H1 (cell line): ENCODE data around the gene MAGI2. TPM values are rescaled to one million over a fixed set of nuclear protein-coding genes. Genes with fewer than 3 reads are reported as not detected.

Experiments
- CTCF ChIA-PET: fragments of 300-600 bp; sonication (Branson Sonifier 250); formaldehyde crosslinking; loops from one replicate; lab custom pipeline; 2021; ENCODE audit not compliant: partially characterized antibody; lab: Charles Lee
- POLR2A ChIA-PET: fragments of 300-600 bp; sonication (Branson Sonifier 250); formaldehyde crosslinking; loops from one replicate; lab custom pipeline; 2021; ENCODE audit warnings: inconsistent platforms; ENCODE audit not compliant: partially characterized antibody; lab: Charles Lee
- DNase-seq, 2 experiments: peaks; one replicate each; pipeline versions ENCODE4 v3.0.0 to v3.0.0-alpha.2; 2010 to 2022; ENCODE audit warnings: low spot score in 2 of 2, low read depth in 1 of 2, mixed read lengths in 1 of 2
- FAIRE-seq: peaks from 2 replicates; lab custom pipeline; 2011; peaks lifted over from hg19 to GRCh38; lab: Jason Lieb, UNC
- H2AFZ ChIP-seq: 2 replicates; pipeline ENCODE4 v1.8.1; 2012; ENCODE audit warnings: low read length, inconsistent platforms
- H2AK5ac ChIP-seq: 2 replicates; pipeline ENCODE4 v1.6.1; 2013; ENCODE audit warnings: low read depth, low read length
- H2BK120ac ChIP-seq: replicated peaks from 2 replicates; pipeline ENCODE3; 2013; ENCODE audit warnings: low read depth, low read length, inconsistent platforms
- H2BK12ac ChIP-seq: 2 replicates; pipeline ENCODE4 v1.6.1; 2013; ENCODE audit warnings: low read depth, low read length
- H2BK15ac ChIP-seq: 2 replicates; pipeline ENCODE4 v1.6.1; 2013; ENCODE audit warnings: low read length
- H2BK20ac ChIP-seq: 2 replicates; pipeline ENCODE4 v1.6.1; 2013; ENCODE audit warnings: low read length
- H2BK5ac ChIP-seq: 2 replicates; pipeline ENCODE4 v1.6.1; 2013; ENCODE audit warnings: low read depth, low read length
- H3K14ac ChIP-seq: 2 replicates; pipeline ENCODE4 v1.6.1; 2013; ENCODE audit warnings: inconsistent platforms; ENCODE audit not compliant: insufficient read length
- H3K18ac ChIP-seq: 2 replicates; pipeline ENCODE4 v1.6.1; 2013; ENCODE audit warnings: low read length; ENCODE audit errors: extremely low read depth
- H3K23ac ChIP-seq: 2 replicates; pipeline ENCODE4 v1.6.1; 2013; ENCODE audit warnings: inconsistent platforms; ENCODE audit not compliant: insufficient read length
- H3K23me2 ChIP-seq: 2 replicates; pipeline ENCODE4 v1.6.1; 2013; ENCODE audit warnings: low read depth, low read length
- H3K27ac ChIP-seq: 2 replicates; pipeline ENCODE4 v1.6.1; 2011; ENCODE audit warnings: low read depth, low read length, inconsistent platforms
- H3K27me3 ChIP-seq, 4 experiments: replicated peaks in 1 of 4; 1 replicate in 1 of 4; 2 replicates in 3 of 4; pipeline versions ENCODE4 v1.6.1 to v1.8.1; 2011 to 2013; ENCODE audit warnings: low read length in 3 of 4, mild to moderate bottlenecking in 3 of 4, inconsistent platforms in 2 of 4, mixed read lengths in 2 of 4, moderate library complexity in 1 of 4; ENCODE audit not compliant: control insufficient read depth in 3 of 4, insufficient read depth in 3 of 4; ENCODE audit errors: extremely low read depth in 1 of 4
- H3K36me3 ChIP-seq, 4 experiments: 2 replicates each; pipeline versions ENCODE4 v1.6.1 to v1.8.1; 2011 to 2013; ENCODE audit warnings: mild to moderate bottlenecking in 4 of 4, low read length in 3 of 4, moderate library complexity in 2 of 4, control low read depth in 1 of 4, inconsistent platforms in 1 of 4; ENCODE audit not compliant: insufficient read depth in 4 of 4, control insufficient read depth in 2 of 4
- H3K4ac ChIP-seq: replicated peaks from 2 replicates; pipeline ENCODE3; 2013; ENCODE audit warnings: low read length, low read depth, mixed read lengths, inconsistent platforms; ENCODE audit not compliant: insufficient read length
- H3K4me1 ChIP-seq, 4 experiments: replicated peaks in 1 of 4; 1 replicate in 1 of 4; 2 replicates in 3 of 4; pipeline versions ENCODE4 v1.6.1 to v1.8.1; 2011 to 2013; ENCODE audit warnings: low read length in 3 of 4, inconsistent platforms in 2 of 4, mixed read lengths in 1 of 4; ENCODE audit not compliant: insufficient read depth in 4 of 4, control insufficient read depth in 3 of 4
- H3K4me2 ChIP-seq, 2 experiments: 2 replicates each; pipeline versions ENCODE4 v1.6.1 to v1.8.1; 2011 to 2013; ENCODE audit warnings: low read depth in 2 of 2, low read length in 2 of 2, control low read depth in 1 of 2, inconsistent platforms in 1 of 2, mild to moderate bottlenecking in 1 of 2; ENCODE audit not compliant: insufficient read depth in 1 of 2
- H3K4me3 ChIP-seq, 4 experiments: fragments of 200-600, 300-600 bp in 1 of 4; sonication (generic), shearing (Covaris generic), sonication (Bioruptor Twin) in 1 of 4; 2 replicates each; pipeline versions ENCODE4 v1.5.1 to v1.8.1; 2011 to 2016; ENCODE audit warnings: low read length in 4 of 4, low read depth in 3 of 4, control low read depth in 2 of 4, inconsistent platforms in 2 of 4, mild to moderate bottlenecking in 2 of 4, mixed read lengths in 1 of 4, moderate library complexity in 1 of 4; ENCODE audit not compliant: insufficient read depth in 2 of 4; ENCODE audit errors: extremely low read depth in 1 of 4
- H3K56ac ChIP-seq: replicated peaks from 2 replicates; pipeline ENCODE3; 2013; ENCODE audit warnings: low read depth, mild to moderate bottlenecking, mixed read lengths, low read length, inconsistent platforms; ENCODE audit not compliant: insufficient read length
- H3K79me1 ChIP-seq: 2 replicates; pipeline ENCODE4 v1.6.1; 2013; ENCODE audit warnings: low read depth, low read length, control low read depth
- H3K79me2 ChIP-seq, 2 experiments: 2 replicates each; pipeline versions ENCODE4 v1.6.1 to v1.8.1; 2012 to 2013; ENCODE audit warnings: low read length in 2 of 2, mild to moderate bottlenecking in 2 of 2, inconsistent platforms in 1 of 2; ENCODE audit not compliant: insufficient read depth in 2 of 2, control insufficient read depth in 1 of 2
- H3K9ac ChIP-seq, 4 experiments: replicated peaks in 1 of 4; 1 replicate in 1 of 4; 2 replicates in 3 of 4; pipeline versions ENCODE4 v1.6.1 to v1.8.1; 2011 to 2013; ENCODE audit warnings: low read depth in 3 of 4, low read length in 3 of 4, control low read depth in 2 of 4, mild to moderate bottlenecking in 2 of 4, moderate library complexity in 2 of 4, inconsistent platforms in 1 of 4; ENCODE audit errors: extremely low read depth in 1 of 4
- H3K9me3 ChIP-seq, 2 experiments: 2 replicates each; pipeline versions ENCODE4 v1.6.1 to v1.8.1; 2012 to 2013; ENCODE audit warnings: mild to moderate bottlenecking in 2 of 2, moderate library complexity in 2 of 2, control low read depth in 1 of 2, inconsistent platforms in 1 of 2, low read depth in 1 of 2, low read length in 1 of 2, mixed read lengths in 1 of 2; ENCODE audit not compliant: insufficient read depth in 2 of 2
- H4K20me1 ChIP-seq, 2 experiments: replicated peaks in 1 of 2; 2 replicates each; pipeline versions ENCODE3 to v1.8.1; 2011 to 2013; ENCODE audit warnings: inconsistent platforms in 2 of 2, low read length in 2 of 2, mild to moderate bottlenecking in 1 of 2; ENCODE audit not compliant: insufficient read depth in 2 of 2, control insufficient read depth in 1 of 2
- H4K5ac ChIP-seq: 2 replicates; pipeline ENCODE4 v1.6.1; 2013; ENCODE audit warnings: low read length, low read depth, mixed read lengths, inconsistent platforms; ENCODE audit not compliant: insufficient read length
- H4K8ac ChIP-seq: 2 replicates; pipeline ENCODE4 v1.8.0; 2013; ENCODE audit warnings: mild to moderate bottlenecking, moderate library complexity, low read length, inconsistent platforms; ENCODE audit not compliant: insufficient read depth; ENCODE audit errors: extremely low read depth
- H4K91ac ChIP-seq: replicated peaks from 2 replicates; pipeline ENCODE3; 2013; ENCODE audit warnings: low read length, mixed read lengths, inconsistent platforms; ENCODE audit not compliant: insufficient read length
- CBX8 ChIP-seq: fragments of 300-800, 300-1000 bp; sonication (generic); IDR thresholded peaks from 2 replicates; pipeline ENCODE4 v1.7.1; 2016; ENCODE audit warnings: low read depth, low read length, borderline replicate concordance
- CHD2 ChIP-seq: IDR thresholded peaks from 2 replicates; pipeline ENCODE4 v1.6.1; 2012; ENCODE audit warnings: low read length, improper control_type of control experiment
- FOSL1 ChIP-seq: IDR thresholded peaks from 2 replicates; pipeline ENCODE4 v1.6.1; 2011; ENCODE audit warnings: mild to moderate bottlenecking, low read depth, low read length, moderate library complexity; ENCODE audit not compliant: insufficient read depth
- GABPA ChIP-seq: IDR thresholded peaks from 2 replicates; pipeline ENCODE4 v1.6.1; 2011; ENCODE audit warnings: mild to moderate bottlenecking, low read length, moderate library complexity, borderline replicate concordance; ENCODE audit not compliant: insufficient read depth
- KDM1A ChIP-seq: fragments of 200-600, 300-600 bp; sonication (generic); IDR thresholded peaks from 2 replicates; pipeline ENCODE4 v1.7.1; 2016; ENCODE audit warnings: mild to moderate bottlenecking, low read length, borderline replicate concordance
- NRF1 ChIP-seq: IDR thresholded peaks from 2 replicates; pipeline ENCODE4 v1.6.1; 2011; ENCODE audit warnings: mild to moderate bottlenecking, low read depth, low read length, improper control_type of control experiment
- POLR2AphosphoS5 ChIP-seq: IDR thresholded peaks from 2 replicates; pipeline ENCODE4 v1.6.1; 2011; ENCODE audit warnings: low read depth, low read length
- RFX5 ChIP-seq: IDR thresholded peaks from 2 replicates; pipeline ENCODE4 v1.6.1; 2011; ENCODE audit warnings: low read depth, low read length, improper control_type of control experiment, borderline replicate concordance
- SIN3A ChIP-seq, 2 experiments: IDR thresholded peaks in 1 of 2; conservative IDR thresholded peaks in 1 of 2; 2 replicates each; pipeline ENCODE4 v1.6.1; 2011 to 2012; ENCODE audit warnings: low read length in 2 of 2, improper control_type of control experiment in 1 of 2, low read depth in 1 of 2, mild to moderate bottlenecking in 1 of 2
- SIRT6 ChIP-seq: IDR thresholded peaks from one replicate; pipeline ENCODE4 v1.7.1; 2012; ENCODE audit warnings: low read length, inconsistent platforms
- SP2 ChIP-seq: IDR thresholded peaks from 2 replicates; pipeline ENCODE4 v1.6.1; 2012; ENCODE audit warnings: mild to moderate bottlenecking, low read length, inconsistent platforms
- WGBS, 2 experiments: shearing (Covaris generic) in 1 of 2; methylation state at CpG; one replicate each; pipeline versions ENCODE4 v1.1.6 to v1.1.7; 2013 to 2015; ENCODE audit warnings: low lambda C conversion rate in 2 of 2, mixed read lengths in 2 of 2, inconsistent platforms in 1 of 2, low coverage in 1 of 2, missing lambda C conversion rate in 1 of 2; ENCODE audit not compliant: insufficient replicate concordance in 2 of 2, insufficient coverage in 1 of 2, insufficient read length in 1 of 2; ENCODE audit errors: extremely low coverage in 1 of 2, missing lambda C conversion rate in 1 of 2; 5-methylcytosine and 5-hydroxymethylcytosine counted together
- polyA plus RNA-seq, 7 experiments: library from polyadenylated mRNA; depleted of rRNA in 3 of 7; stranded (reverse) in 5 of 7; unstranded in 2 of 7; fragments of >200 nt in 5 of 7; fragments of 200-250 nt in 2 of 7; gene quantifications; 1 replicate in 5 of 7; 2 replicates in 1 of 7; 4 replicates in 1 of 7; pipeline versions ENCODE4 v1.2.1 to v1.2.3, GENCODE V29; 2011 to 2013; ENCODE audit warnings: missing spikeins in 2 of 7, mixed read lengths in 2 of 7
- total RNA-seq: library from RNA; stranded (reverse); fragmentation: NEBNext Ultra II Directional; extraction: Animal tissue kit (Norgen Biotek cat#: 25700); gene quantifications from 2 replicates; pipeline ENCODE4 v1.2.1, GENCODE V29; 2021
- TF ChIP-seq, protein P1 (sequence below): IDR thresholded peaks from 2 replicates; pipeline ENCODE4 v1.6.1; 2012; ENCODE audit warnings: inconsistent platforms

Gene MAGI2
- total and polyA plus RNA-seq, 2 of the 8 experiments (the other 6 are each of a cell fraction or from before 2014, with no cell fraction given), result 6.0 to 27.3 TPM

DNA sequence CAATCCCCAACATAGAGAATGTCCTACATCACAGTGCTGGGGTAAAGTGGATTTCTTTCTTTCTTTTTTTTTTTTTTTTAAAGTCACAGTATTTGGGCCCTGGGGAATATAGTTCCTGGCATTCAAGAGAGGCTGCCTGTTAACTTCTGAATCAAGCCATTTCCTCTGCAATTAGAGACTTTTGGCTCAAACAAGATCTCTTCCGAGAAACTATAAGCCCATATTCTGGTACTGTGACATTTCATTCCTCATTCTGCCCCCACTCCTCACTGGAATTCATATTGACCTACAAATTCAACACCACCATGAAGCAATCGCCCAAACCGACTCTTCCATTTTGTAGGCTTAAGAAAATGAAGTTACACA lies 1467.5 kb downstream of the MAGI2 start:
- ChIA-PET POLR2A (no interaction called here), CTCF (interaction anchor here (0.6 to 1.3 kb wide), 4 partner anchors 18 to 1284 kb away, joined by 3 to 4 read pairs (median 3); no protein-coding TSS in a partner anchor)
- H2BK120ac ChIP-seq, result no peak overlapping the region
- H3K36me3 ChIP-seq, result no peaks in the 10 kb centered on the region
- H3K9ac ChIP-seq, result no peak overlapping the region
- H3K4ac ChIP-seq, result no peak overlapping the region
- FAIRE-seq, result no peak
- H3K4me1 ChIP-seq, result peaks cover 0 to 5% (median 3%) of the 10 kb centered on the region in 4 experiments; a peak in 4 of 7 replicates
- no peak overlapping the region for H4K5ac ChIP-seq
- no peak overlapping the region for H3K18ac ChIP-seq
- H3K23me2 ChIP-seq, result no peaks in the 10 kb centered on the region
- no peak for TF ChIP-seq SP2
- TF ChIP-seq CBX8, result no peak
- TF ChIP-seq CHD2, result no peak
- no peak for TF ChIP-seq SIN3A (conservative IDR thresholded peaks at IDR 0.05 in 1 of 2, IDR thresholded peaks at IDR 0.05 in 1 of 2; ENCODE audit: low read depth in 1 of 2, low read length in 2 of 2)
- TF ChIP-seq KDM1A, result no peak
- TF ChIP-seq, protein P1, sequence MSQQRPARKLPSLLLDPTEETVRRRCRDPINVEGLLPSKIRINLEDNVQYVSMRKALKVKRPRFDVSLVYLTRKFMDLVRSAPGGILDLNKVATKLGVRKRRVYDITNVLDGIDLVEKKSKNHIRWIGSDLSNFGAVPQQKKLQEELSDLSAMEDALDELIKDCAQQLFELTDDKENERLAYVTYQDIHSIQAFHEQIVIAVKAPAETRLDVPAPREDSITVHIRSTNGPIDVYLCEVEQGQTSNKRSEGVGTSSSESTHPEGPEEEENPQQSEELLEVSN, result no peak
- no peak for TF ChIP-seq SIRT6
- TF ChIP-seq RFX5, result no peak
- TF ChIP-seq POLR2AphosphoS5, result no peak
- no peak for TF ChIP-seq NRF1
- no peak for TF ChIP-seq GABPA
- TF ChIP-seq FOSL1, result no peak
- H4K20me1 ChIP-seq, result no peaks in the 10 kb centered on the region
- H2AK5ac ChIP-seq, result no peak overlapping the region
- no peak overlapping the region for H3K27ac ChIP-seq
- no peak overlapping the region for H4K91ac ChIP-seq
- WGBS, 2 experiments, result 98% methylated on average over 3 of the region's 3 CpGs; no CpG with 5 or more reads in 1 of the 2 experiments
- no peak overlapping the region for H3K4me3 ChIP-seq
- no peak overlapping the region for H2BK20ac ChIP-seq
- H3K79me2 ChIP-seq, result no peaks in the 10 kb centered on the region
- no peak overlapping the region for H4K8ac ChIP-seq
- H3K27me3 ChIP-seq, result no peaks in the 10 kb centered on the region
- H3K79me1 ChIP-seq, result no peaks in the 10 kb centered on the region
- DNase-seq, result no peak
- no peak overlapping the region for H2BK15ac ChIP-seq
- H3K14ac ChIP-seq, result no peak overlapping the region
- H3K9me3 ChIP-seq, result no peaks in the 10 kb centered on the region
- H2BK12ac ChIP-seq, result no peak overlapping the region
- H2BK5ac ChIP-seq, result no peak overlapping the region
- no peak overlapping the region for H3K4me2 ChIP-seq
- H3K56ac ChIP-seq, result no peak overlapping the region
- H2AFZ ChIP-seq, result no peak overlapping the region
- no peak overlapping the region for H3K23ac ChIP-seq
